HG02973 (cell line): Measurements from ENCODE around the gene EP400.

Source experiments
- ATAC-seq: cut with Tn5 transposase; IDR thresholded peaks from one replicate; pipeline ENCODE4 v1.9.1; 2021; ENCODE audit warnings: moderate library complexity; ENCODE audit not compliant: unreplicated experiment

The EP400 gene

DNA sequence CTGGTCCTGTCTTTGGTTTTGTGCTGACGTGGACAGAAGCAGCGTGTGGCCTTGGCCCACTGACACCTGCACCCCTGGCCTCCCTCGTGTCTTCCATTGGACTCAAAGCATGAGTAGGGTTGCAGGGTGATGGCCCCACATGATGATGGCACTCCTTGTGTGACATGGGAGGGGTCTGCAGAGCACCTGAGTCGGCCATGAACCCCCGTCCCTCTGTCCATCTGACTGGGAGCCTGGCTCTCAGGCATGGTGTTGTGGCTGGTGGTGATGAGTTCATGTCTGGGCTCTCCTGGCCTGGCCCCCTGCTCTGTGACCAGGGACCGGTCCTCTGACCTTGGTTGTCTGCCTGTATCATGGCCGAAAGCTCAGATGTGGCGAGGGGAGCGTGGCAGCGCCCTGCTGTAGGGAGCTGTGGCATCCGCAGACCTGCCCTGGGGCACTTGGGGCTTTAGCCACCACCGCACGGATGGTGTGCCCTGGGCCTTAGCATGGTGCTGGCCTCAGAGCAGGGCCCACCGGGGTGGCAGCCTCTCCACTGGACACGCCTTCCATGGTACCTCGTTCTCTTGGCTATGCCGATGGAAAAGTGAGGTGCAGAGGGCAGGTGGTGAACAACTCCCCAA lies 38.6 kb upstream of the EP400 start:
- ATAC-seq, result no peak

DNA sequence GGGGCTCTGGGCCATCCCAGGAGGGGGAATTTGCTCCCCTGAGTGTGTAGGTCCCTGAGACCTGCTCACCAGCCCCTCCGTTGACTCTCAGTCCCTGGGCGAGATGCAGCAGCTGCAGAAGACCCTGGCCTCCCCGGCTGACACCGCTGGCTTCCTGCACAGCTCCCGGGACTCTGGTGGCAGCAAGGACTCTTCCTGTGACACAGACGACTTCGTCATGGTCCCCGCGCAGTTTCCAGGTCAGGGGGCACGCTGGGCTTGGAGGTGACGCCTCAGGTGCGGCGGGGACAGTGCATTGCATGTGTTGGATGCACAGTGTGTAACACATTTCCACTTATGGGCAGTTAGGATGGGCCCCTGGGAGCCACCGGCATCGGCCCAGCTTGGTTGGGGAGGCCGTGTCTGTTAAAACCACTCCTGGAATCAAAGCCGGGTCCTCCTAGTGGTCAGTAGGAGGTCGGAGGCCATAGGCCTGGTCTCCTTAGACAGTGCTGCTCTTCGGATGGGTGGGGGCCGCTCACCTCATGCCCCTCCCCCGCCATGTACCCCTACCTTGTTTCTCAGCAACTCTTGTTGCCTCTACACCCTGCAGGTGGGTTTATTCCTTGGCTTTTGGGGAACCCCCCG lies 37.8 kb upstream of the EP400 start:
- ATAC-seq, result no peak

- ATAC-seq, result no peak
These were observed 37.0 kb upstream of the EP400 start for GRCh38 chr12:131912518-131913274.

- ATAC-seq, result no peak
These were observed 36.1 kb upstream of the EP400 start for GRCh38 chr12:131913666-131914065.

DNA sequence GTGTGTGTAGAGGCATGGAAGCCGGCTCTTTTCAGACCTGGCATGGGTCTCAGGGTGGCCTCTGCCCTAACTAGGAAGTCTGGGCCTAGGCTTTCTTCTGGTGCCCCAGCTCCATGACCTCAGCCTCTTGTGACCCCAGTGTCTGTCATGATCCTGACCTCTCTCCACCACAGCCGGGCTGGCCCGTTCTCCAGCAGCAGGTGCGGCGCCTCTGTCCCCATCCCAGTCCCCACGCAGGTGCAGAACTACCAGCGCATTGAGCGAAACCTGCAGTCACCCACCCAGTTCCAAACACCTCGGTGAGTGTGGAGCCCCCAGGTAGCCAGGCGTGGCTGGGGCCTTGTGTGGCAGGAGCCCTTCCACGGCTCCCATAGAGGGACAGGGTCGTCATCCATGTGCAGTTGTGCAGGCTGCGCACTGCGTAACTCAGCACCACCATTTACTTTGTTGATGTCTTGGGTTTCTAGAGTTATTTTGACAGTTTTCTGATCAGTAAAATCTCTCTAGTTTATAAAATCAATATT lies 35.5 kb upstream of the EP400 start:
- no peak for ATAC-seq

DNA sequence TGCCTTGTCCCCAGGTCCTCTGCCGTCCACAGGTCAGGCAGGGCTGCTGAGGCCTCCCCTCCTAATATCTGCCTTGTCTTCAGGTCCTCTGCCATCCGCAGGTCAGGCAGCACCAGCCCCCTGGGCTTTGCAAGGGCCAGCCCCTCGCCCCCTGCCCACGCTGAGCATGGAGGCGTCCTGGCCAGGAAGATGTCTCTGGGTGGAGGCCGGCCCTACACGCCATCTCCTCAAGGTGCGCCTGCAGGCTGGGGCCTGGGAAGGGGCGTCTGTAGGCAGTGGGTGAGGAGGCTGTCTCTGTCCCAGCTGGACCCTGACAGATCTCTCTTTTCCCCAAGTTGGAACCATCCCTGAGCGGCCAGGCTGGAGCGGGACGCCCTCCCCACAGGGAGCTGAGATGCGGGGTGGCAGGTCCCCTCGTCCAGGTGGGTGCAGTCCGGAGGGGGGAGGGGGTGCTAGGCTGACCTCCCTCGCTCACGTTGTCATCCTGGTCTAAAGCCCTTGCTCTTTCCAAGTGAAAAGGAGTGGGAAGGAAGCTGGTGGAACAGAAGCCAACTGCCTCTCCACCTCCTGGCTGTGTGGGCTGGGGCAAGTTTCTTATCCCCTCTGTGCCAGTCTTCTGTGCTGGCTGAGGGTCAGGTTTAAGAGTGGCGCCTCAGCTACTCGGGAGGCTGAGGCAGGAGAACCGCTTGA lies 34.6 kb upstream of the EP400 start:
- no peak for ATAC-seq

DNA sequence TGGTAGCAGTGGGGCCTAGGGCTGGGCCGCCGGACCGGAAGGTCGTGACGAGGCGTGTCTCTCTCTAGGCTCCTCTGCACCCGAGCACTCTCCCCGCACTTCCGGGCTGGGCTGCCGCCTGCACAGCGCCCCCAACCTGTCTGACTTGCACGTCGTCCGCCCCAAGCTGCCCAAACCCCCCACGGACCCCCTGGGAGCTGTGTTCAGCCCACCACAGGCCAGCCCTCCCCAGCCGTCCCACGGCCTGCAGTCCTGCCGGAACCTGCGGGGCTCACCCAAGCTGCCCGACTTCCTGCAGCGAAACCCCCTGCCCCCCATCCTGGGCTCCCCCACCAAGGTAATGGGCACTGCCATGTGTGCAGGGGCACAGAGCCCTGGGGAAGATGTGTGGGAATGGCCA lies 33.9 kb upstream of the EP400 start:
- ATAC-seq, result no peak

DNA sequence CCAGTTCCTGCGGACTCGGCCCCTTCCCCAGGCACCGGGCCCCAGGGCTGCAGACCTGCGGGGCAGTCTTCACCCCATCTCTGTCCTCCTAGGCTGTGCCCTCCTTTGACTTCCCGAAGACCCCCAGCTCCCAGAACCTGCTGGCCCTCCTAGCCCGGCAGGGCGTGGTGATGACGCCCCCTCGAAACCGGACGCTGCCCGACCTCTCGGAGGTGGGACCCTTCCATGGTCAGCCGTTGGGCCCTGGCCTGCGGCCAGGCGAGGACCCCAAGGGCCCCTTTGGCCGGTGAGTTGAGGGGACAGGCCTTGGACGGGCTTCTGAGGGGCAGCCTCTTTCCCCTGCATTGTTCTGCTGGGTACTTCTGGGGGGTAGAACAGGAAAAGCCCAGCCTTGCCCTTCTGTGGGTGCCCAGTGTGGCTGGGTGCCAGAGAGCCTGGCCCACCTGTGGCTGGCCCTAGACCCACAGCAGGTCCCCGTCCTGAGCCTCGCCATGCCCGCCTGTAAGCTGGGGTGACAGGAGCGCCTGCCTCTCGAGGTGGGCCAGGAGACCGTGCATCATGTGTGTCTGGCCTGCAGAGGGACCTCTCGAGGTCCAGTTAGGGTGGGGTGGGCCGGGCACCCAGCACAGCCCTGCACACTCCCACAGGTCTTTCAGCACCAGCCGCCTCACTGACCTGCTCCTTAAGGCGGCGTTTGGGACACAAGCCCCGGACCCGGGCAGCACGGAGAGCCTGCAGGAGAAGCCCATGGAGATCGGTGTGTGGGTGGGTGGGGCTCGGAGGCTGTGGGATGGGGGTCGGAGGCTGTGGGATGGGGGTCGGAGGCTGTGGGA lies 33.2 kb upstream of the EP400 start:
- ATAC-seq, result no peak

DNA sequence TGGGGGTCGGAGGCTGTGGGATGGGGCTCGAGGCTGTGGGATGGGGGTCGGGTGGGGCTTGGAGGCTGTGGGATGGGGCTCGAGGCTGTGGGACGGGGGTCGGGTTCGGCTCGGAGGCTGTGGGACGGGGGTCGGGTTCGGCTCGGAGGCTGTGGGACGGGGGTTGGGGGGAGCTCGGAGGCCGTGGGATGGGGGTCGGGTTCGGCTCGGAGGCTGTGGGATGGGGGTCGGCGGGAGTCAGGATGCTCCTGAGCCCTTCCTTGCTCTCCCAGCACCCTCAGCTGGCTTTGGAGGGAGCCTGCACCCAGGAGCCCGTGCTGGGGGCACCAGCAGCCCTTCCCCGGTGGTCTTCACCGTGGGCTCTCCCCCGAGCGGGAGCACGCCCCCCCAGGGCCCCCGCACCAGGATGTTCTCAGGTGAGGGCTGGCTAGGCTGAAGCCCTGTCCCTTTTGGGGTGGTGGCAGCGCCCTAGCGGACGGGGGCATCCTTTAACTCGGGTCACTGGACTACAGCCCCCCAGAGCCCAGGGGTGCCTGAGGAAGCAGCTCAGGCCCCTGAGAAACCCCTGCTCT lies 32.5 kb upstream of the EP400 start:
- ATAC-seq, result no peak

- no peak for ATAC-seq
These were observed 31.9 kb upstream of the EP400 start for GRCh38 chr12:131917711-131918306.

DNA sequence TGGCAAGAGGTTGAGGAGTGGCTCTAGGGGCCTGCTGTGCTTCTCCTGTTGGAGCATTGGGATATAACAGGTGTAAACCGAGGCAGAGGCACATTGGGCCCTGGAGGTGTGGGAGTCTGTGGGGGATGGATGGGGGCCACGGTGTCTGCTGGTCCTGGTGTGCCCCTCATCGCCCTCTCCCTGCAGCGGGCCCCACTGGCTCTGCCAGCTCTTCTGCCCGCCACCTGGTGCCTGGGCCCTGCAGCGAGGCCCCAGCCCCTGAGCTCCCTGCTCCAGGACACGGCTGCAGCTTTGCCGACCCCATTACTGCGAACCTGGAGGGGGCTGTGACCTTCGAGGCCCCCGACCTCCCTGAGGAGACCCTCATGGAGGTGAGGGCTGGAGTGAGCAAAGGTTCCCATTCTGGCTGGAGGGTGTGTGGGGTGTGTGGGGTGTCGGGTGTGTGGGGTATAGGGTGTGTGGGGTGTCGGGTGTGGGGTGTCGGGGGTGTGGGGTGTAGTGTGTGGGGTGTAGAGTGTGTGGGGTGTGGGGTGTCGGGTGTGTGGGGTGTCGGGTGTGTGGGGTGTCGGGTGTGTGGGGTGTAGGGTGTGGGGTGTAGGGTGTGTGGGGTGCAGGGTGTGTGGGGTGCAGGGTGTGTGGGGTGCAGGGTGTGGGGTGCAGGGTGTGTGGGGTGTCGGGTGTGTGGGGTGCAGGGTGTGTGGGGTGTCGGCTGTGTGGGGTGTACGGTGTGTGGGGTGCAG lies 31.3 kb upstream of the EP400 start:
- no peak for ATAC-seq

- ATAC-seq, result no peak
These were observed 30.7 kb upstream of the EP400 start for GRCh38 chr12:131919051-131919347.

- no peak for ATAC-seq
These were observed 30.2 kb upstream of the EP400 start for GRCh38 chr12:131919366-131920156.

DNA sequence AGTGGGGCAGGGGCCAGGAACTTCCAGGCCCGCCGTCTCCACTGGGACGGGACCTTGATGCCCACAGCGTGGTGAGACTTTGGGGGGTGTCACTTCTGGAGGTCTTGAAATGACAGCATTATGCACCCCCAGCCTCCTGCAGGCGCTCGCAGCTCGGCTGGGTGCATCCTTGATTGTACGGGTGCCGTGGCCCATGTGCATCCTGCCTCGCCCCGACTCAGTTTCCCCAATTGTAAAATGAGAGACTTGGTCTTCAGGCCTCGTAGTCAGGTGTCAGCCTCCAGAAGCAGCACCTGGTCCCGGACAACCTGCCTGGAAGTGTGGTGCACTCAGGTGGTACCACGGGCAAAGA lies 29.6 kb upstream of the EP400 start:
- ATAC-seq, result no peak

DNA sequence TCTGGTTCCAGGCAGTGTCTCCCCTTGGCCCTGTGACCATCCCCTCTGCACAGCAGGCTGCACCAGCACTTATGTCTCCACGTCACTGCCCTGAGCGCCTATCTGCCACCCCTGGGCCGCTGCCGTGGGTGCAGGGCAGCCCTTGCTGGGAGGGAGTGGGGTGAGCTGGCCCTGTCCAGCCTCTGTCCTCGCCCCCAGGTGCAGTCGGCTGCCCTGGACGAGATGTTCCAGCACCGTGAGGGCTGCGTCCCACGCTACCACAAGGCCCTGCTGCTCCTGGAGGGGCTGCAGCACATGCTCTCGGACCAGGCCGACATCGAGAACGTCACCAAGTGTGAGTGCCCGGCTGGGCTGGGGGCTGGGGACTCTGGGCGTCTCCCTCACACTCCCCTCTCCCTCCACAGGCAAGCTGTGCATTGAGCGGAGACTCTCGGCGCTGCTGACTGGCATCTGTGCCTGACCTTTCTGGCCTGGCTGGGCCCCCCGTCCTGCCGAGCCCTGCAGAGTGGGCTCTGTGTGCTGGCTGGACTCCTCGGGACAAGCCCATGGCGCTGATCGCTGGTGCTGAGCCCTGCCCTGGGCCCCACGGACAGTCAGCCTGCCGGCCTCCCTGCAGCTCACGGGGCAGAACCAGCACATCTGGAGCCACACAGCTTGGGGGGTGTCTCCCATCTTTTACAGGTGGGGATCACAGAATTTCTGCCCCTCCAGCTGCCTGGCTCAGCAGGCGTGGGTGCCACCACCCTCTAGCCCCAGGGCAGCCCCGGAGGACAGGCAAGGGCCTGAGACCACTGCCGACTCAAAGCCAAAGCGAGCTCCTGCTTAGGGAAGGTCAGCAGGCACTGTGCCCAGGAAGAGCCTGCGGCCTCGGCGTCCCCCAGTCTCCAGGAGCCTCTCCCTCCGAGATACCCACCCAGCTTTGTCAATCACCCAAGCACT lies 28.6 kb upstream of the EP400 start:
- no peak for ATAC-seq

DNA sequence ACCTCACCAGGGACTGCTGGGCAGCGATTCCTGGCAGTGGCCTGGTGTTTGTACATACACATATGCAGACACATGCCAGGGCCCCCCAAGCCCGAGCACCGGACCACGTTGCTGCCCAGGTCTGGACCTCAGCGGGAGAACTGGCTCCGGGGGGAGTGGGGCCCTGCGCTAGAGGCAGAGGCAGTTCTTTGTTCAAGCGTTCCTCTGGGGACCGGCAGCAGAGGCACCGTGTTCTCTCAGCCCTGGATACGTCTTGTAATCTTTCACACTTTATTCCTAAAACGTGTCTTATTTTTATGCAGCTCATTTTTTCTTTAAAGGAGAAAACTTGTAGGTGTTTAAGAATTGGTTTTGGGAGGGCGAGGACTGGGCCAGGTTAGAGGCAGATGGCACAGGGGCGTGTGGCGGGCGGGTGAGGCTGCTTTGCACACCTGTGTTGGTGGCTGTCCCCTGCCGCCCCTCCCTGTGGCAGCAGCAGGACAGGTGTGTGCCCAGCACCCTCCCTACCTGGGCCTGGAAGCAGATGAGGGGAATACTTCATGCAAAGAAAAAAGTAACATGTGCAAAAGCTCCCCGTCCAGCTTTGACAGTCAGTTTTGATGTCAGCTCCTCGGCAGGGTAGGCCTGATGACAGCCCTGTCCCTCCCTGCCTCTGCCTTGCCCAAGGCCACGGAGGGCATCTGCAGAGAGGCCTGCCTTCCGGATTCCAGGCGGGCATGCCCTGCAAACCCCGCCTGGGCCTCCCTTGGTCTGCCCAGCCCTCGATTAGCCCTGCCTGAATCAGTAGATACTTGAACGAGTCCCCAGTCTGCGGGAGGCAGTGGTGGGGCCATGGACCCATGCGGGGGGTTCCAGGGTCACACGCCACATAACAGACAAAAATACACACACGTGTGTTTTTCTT lies 27.6 kb upstream of the EP400 start:
- no peak for ATAC-seq

DNA sequence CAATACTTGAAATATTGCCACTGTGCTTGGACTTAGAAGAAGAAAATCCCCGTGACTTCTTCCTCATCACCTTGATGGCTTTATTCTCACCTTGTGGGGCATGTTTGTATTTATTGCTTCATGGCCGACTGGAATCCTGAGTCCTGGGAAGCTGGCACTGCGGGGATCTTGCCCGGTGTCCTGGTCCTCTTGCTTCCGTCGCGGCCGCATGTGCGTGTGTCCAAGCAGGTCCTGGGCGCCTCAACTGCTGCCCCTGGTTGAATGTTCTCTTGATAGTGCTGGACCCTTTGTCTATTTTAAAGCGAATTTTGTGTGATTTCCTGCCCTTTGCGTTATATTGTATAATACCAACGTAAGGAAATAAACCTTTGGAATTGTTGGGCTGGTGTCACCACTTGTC lies 27.0 kb upstream of the EP400 start:
- no peak for ATAC-seq
